GM19438 (cell line): ENCODE results near the gene L3MBTL4.

ENCODE experiments used
- ATAC-seq: cut with Tn5 transposase; IDR thresholded peaks from one replicate; pipeline ENCODE4 v1.9.1; 2021; ENCODE audit warnings: low read depth; ENCODE audit not compliant: unreplicated experiment

Gene L3MBTL4

DNA sequence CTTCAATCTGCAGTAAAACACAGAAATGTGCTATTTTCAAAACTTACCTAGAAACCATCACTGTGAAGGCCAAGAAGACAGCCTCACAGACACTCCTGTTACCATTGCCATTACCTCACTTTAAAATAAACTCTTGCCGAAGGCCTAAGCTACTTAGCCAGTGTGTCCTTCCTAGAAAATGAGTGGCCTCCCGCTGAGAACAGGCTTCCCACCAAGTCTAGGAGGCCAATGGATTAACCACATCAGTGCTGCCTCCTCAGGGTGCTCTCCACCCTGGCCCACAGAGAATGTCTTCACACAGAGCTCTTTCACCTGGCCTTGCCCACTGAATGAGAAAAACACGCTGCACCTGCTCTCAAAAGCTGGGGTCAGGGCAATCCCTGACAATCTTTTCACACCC lies 47.5 kb downstream of the L3MBTL4 start:
- ATAC-seq, result no peak

DNA sequence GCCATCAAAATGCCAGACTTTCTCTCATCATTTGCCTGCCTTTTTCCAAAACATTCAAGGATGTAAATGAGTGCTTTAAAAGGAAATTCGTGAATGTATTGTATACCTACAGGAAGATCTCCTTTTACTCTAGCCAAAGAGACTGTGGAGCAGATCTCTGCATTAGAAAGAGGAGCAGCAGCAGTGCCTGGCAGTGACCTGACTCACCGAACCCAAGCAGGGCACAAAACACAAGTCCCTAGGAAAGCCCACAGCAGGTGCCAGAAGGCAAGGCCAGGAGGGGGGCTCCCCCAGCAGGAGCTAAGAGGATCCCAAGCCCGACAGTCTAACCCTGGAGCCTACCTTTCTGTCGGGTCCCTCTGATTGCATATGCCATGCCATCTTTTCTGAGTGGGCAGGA lies 47.9 kb downstream of the L3MBTL4 start:
- ATAC-seq, result no peak

DNA sequence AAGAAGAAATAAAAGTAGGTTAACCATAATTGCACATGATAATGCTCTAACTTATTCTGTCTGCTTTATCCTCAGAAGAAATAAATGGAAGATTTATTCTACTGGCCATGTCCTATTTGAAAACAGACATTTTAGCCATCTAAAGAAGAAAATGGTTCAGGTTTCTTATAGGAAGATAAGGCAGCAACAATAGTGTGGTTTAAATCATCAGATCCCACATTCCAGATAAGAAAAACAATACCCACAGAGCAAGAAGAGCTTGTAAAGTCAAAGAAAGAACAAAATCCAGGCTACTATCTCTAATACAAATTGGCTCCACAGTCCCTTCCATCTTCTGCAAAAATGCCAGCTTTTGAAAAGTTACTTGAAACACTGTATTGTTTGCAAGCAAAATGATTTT lies 49.3 kb downstream of the L3MBTL4 start:
- no peak for ATAC-seq

DNA sequence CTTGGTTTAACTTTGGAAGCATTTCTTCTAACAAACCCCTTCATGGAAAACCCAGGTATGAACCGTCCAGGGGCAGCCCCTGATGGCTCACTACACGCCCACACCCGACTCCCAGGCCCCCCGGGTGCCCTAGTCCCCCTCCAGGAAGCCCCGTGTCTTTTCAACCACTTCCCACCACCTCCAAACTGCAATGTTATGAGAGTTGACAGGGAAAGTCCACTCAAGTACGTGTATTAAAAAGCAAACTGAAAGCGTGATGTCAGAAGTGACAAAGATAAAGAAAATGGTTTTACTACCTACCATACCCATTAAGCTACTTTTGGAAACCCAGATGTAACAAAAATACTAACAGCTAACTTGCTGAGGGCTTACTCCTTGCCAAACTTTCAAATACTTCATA lies 51.5 kb downstream of the L3MBTL4 start:
- ATAC-seq, result no peak

DNA sequence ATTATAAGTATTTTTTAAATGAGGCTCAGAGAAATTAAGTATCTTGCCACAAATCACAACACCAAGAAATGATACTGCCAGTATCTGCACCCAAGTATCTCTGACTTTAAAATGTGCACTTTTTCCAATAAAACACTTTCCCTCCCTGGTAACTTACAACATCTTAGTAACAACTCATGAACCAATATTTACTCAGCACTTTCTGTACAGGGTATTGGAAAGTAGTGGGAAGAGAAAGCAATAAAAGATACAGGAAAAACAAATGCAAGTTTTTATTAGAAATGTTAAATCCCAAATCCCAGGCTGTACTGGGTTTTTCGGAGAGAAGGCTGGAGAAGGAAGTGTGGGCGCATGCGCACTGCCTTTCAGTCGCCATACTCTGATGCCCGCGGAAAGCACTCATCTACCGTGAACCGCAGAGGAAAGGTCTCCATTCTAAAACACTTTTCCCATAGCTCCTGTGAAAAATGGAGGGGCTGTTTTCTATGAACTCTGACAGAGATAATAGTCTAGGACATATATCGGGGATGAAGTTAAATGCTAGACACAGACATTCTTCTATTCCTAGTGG lies 52.1 kb downstream of the L3MBTL4 start:
- ATAC-seq, result no peak

DNA sequence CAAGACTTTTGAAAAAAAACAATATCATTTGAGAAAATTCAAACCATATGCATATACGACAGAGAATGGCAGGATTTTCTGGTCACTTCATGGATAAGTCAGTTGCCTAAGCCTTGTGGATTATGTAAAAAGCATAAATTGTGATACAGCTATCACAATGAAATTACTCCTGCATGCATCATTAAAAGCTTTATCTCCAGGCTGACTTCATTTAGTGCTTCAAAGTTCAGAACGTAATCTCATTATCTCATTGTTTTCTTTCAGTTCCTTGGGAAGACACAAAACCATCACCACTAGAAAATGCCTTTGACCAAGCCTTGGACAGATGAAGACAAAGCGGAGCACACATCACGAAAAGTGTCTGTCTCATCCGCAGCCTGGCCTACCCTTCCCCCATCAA lies 57.0 kb downstream of the L3MBTL4 start:
- ATAC-seq, result no peak

DNA sequence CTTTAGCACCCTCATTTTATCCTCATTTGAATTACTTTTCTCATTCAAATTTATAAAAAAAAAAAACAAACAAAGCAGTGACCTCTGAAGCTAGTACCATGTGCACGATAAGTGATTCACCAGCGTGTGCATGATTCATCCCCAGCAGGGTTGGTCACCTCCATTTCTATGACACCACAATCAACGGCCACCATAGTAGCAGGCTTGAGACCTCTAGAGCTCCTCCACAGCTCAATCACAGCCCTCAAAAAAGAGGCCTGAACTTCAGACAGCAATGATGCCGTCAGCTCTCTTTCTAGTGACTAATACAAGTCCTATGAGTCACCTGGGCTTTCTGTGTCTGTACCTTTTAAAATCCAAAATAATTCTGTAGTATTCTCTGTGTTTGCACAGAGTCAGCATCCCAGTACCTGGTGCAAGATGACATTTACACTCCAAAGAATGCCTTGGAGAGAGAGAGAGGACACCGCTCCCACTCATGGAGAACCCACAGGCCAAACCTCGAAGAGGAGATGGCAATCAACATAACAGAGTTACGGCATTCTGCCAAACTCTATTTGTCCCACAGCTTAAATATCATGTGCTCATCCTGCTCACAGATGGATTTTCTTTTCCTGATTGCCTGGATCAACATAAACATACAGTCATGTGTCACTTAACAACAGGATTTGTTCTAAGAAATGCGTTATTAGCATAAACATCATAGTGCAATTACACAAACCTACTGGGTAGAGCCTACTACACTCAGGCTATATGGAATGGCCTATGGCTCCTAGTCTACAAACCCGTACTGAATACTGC lies 58.7 kb downstream of the L3MBTL4 start:
- ATAC-seq, result no peak

DNA sequence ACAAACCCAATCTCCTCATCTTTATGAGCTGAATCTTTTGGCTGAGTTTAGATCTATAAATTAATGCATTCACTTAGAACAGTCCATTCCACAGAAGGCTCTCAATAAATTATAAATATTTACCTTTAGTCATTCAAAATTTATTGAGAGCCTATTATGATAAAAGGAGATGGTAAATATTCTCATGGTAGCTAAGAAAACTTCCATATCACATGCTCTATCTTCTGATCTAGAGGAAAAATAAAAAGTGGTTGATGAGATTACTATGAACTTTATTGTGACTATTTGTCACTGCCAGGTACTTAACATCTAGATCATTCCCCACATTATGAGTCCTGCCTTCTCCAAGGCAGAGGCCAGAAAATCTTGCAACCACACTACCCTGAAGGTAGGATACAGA lies 62.4 kb downstream of the L3MBTL4 start:
- no peak for ATAC-seq

DNA sequence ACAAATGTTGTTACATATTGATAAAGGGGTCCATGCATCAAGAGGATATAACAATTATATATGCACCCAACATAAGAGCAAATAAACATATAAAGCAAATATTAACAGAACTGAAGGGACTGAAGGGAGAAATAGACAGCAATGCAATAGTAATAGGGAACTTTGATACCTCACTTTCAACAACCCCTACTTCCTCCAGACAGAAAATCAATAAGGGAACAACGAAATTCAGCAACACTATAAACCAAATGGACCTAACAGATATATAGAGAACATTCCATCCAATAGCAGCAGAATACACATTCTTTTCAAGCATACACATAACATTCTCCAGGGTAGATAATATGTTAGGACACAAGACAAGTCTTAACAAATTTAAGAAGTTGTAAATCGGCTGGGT lies 71.7 kb downstream of the L3MBTL4 start:
- ATAC-seq, result no peak

DNA sequence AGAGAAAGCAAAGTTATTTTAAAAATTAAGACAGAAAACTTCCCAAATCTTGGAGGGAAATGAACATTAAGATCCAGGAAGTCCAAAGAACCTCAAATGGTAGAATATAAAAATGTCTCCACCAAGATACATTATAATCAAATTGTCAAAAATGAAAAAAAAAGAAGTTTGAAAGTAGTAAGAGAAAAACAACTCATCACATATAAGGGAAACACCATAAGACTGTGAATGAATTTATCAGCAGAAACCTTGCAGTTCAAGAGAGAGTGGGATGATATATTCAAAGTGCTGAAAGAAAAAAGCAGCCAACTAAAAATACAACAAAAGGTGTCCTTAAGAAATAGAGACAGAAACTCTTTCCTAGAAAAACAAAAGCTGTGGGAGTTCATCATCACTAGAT lies 73.0 kb downstream of the L3MBTL4 start:
- no peak for ATAC-seq

DNA sequence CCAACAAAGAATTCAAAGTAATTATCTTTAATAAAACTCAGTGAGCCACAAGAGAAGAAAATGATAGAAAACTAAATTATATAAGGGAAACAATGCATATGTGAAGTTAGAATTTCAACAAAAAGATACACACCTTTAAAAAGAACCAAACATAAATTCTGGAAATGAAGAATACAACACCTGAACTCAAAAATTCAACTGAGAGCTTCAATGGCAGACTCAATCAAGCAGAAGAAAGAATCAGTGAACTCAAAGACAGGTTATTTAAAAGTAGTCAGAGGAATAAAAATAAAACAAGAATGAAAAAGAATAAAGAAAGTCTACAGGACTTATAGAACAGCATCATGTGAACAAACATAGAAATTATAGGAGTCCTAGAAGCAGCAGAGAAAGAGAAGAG lies 73.4 kb downstream of the L3MBTL4 start:
- ATAC-seq, result no peak

DNA sequence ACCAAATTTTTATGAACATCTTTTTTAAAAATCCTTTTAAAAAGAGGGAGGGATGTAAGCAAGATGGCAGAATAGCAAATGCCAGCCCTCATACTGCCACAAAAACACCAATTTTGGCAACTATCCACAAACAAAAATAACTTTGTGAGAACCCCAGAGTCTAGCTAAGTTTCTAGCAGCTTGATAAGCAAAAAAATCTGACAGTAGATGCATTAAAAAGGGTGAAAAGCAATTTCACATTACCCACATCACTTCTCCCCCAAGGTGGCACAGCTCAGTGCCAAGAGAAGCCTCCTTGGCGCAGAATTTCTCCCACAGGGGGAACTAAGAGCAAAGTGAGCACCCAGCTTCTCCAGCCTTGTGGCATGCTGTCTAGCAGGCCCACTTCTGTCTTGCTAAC lies 74.6 kb downstream of the L3MBTL4 start:
- ATAC-seq, result no peak

DNA sequence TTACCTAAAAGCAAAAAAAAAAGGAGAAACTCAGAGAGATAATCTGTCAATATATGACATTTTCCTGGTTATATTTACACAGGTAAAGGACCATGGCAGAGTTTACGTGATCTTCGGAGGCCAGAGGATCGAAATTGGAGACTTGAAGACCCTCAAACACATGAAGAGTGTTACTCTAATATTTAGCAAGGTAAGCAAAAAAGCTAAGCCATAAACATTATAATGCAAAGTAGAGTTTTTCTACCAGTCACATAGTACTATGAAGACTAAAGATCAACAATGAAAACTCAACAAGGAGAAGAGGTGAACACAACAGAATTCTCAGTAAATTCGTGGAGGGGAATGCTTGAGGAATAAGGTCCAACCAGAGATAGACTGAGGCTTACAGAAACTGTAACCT lies 78.5 kb downstream of the L3MBTL4 start:
- no peak for ATAC-seq

DNA sequence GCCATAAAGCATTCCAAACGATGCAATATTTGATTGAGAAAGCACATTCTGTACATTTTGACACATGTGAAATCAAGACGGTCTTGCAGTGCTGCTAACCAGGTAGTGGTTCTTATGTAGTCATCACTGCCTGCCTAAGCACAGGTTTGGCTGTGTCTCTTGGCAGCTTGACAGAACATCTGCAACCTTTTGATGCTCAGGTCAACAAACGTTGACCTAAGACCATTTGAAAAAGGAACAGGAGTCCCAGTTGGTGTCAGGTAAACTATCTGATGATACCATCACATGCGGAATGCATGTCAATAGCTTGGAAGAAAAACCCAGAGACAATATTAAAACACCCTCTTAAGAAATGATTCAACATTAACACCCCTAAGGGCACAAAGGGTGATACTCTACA lies 80.7 kb downstream of the L3MBTL4 start:
- no peak for ATAC-seq

DNA sequence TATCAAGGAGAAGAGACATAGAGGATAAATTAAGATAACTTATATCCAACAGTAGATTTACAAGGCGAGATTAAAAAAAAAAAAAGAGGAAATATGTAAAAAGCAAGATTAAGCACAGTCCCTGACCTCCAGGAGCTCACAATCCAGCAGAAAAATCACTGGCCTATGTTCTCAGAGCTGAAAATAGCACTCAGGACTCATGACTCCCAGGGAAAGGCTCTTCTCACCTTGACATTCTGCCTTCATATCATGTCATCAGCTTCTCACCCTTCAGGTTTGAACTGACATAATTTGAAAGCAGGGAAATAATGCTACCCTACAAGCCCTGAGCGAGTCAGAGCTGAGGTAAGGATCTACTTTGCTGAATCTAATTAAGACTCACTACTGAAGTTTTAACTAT lies 82.8 kb downstream of the L3MBTL4 start:
- ATAC-seq, result no peak

DNA sequence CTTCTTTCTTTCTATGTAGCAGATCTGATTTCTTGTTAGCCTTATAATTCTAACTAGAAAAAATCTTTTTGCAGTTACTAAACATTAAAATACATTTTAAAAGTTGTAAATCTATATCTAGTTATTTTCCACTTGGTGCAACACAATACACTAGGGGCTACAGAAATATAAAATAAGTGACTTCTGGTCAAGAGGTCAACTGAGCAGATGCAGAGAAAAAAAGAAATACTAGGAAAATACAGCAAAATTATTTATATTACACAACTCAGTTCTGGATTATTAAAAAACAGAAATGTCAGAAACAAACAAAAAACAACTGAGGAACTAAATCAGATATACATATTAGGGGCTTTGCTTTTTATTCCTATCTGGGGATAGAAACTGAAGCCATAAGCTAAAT lies 83.9 kb downstream of the L3MBTL4 start:
- ATAC-seq, result no peak

DNA sequence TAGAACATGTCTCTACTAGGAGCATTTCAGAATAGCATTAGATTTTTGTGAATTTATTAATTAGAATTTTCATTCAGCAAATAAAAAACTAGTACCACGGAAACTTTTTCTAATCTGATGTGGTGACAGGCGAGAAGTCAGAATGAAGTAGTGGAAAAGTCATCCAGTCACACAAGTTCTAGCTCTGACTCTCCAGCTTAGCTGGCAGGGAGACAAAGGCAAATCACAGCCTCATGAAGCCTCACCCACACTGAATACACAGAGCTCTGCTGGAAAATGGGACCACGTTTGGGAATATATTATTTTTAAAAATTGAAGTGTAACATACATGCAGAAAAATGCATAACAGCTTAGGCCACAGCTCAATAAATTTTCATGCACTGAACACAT lies 86.1 kb downstream of the L3MBTL4 start:
- no peak for ATAC-seq

DNA sequence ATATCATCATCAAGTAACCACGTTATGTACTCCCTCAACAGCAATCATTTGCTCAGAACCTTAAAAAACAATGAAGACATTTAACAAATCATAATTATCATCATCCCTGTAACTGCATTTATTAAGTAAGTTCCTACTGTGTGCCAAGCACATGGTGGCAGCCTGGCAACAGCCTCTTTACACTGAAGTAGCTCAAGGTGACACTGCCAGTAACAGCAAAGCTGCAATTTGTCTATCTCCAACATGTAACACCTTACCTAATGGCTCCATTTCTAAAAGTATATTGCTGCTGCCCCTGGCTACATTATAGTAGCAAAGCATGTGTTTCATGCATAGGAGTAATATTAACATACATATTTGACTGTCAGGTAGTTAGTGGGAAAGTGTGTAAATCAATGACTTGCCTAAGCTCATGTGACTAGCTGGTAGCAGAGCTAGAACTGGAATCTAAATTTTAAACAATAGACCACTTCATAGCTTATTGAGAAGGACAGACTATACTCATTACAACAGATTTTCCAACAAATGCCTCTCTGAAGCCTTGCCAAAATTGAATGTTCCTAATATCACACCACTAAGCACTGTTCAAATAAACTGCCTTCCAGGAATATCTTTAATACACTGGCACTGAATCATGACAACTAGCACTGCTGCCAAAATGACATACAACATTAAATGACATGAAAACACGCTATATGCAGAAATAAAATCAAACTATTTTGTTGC lies 86.7 kb downstream of the L3MBTL4 start:
- no peak for ATAC-seq

DNA sequence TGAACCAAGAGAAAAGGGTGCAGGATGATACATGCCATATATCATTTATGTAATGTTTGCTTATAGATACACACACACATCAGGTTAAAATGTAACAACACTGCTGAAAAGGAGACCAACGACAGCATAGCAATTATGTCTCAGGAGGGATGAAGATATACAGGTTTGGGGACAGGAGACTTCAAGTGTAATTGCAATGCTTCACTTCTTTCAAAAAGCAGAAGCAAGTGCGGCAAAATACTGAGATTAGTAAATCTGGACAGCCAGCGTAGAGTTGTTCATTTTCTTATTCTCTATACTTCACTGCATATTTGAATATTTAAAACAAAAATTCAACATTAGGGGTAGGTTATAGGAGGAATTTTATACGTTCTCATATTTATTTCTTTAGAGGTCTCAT lies 87.2 kb downstream of the L3MBTL4 start:
- ATAC-seq, result no peak

DNA sequence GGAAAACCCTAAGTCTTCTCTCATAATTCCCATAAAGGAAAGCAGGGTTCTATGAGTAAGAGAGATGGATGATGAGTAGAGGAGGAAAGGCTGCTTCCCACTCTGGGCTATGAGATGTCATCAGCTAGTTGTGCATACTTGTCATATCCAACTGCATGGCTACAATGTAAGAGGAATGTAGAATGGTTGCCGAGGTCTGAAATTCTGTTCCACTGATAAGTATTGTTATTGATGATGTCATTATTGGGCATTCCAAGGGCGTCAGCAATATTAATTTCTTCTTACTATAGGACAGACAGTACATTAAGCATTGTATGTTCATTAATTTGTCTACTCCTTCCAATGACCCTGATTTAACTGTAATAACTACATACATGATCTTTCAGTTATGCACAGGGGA lies 88.1 kb downstream of the L3MBTL4 start:
- no peak for ATAC-seq

DNA sequence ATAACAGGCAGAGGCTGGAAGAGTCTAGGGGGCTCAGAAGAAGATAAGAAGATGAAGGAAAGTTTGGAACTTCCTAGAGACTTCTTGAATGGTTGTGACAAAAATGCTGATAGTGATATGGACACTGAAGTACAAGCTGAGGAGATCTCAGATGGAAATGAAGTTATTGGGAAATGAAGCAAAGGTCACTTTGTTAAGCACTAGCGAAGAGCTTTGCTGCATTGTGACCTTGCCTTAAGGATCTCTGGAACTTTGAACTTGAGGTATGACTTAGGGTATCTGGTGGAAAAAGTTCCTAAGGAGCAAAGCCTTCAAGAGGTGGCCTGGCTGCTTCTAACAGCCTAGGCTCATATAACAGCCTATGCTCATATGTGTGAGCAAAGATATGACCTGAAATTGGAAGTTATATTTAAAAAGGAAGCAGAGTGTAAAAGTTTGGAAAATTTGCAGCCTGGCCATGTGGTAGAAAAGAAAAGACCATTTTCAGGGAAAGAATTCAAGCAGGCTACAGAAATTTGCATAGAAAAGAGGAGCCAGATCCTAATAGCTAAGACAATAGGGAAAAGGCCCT lies 91.3 kb downstream of the L3MBTL4 start:
- ATAC-seq, result no peak
